ENCODE measurements around the gene XXYLT1. TPM values are rescaled to one million over a fixed set of nuclear protein-coding genes. Genes with fewer than 3 reads are reported as not detected.
"Not testable (repeated sequence)": the region's sequence is repeated elsewhere in the genome, so short reads cannot be mapped to it uniquely, and the experiment has no call there.

Gene XXYLT1
- total RNA-seq, 1 experiment from 2014 or later: 10.9 TPM

DNA sequence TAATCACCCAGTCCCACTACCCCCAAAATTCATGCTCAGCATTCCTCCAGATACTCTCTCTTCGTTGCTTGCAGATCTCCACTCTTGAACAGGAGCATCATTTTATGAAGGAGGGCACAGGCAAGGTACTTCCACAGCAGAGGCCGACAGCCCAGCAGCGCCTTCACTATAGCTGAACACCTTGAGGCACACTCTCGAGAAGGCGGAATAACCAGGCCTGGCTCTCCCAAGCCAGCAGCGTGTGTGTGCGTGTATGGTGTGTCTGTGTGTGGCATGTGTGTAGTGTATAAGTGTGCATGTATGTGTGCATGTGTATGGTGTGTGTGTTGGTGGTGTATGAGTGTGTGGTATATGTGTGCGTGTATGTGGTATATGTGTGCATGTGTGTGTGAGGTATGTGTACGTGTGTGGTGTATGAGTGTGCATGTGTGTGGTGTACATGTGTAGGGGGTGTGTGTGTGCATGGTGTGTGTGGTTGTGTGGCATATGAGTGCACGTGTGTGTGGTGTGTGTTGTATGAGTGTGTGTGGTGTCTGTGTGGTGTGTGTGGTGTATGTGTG, 161.8 kb downstream of the XXYLT1 start:
- TF ChIP-seq EZH2phosphoT487 (IDR thresholded peaks at IDR 0.05; ENCODE audit: borderline replicate concordance) (no peak), FOSL1 (IDR thresholded peaks at IDR 0.05; ENCODE audit: low read depth) (no peak), SP1 (IDR thresholded peaks at IDR 0.05; ENCODE audit: low read depth) (no peak), EGR1 (IDR thresholded peaks at IDR 0.05; ENCODE audit: low read depth) (no peak)
- H4K20me1 ChIP-seq (ENCODE audit: insufficient read depth): no peaks in the 10 kb centered on the region
- H3K9me3 ChIP-seq (ENCODE audit: control insufficient read depth in 1 of 2, insufficient read depth in 1 of 2, low read depth in 1 of 2, low read length in 2 of 2): no peaks in the 10 kb centered on the region
- no peak overlapping the region for H3K4me2 ChIP-seq (ENCODE audit: low read length)
- no peak overlapping the region for H2AFZ ChIP-seq (ENCODE audit: low read depth, low read length, poor library complexity, severe bottlenecking)
- H3K9ac ChIP-seq (ENCODE audit: low read length): no peak overlapping the region
- H3K27ac ChIP-seq (ENCODE audit: low read depth, low read length): no peak overlapping the region
- no TSS peak for BruUV-seq (replicated peaks)
- DNase-seq (ENCODE audit: low read depth, low spot score) (no peak), ATAC-seq (no peak)
- no peaks in the 10 kb centered on the region for H3K9me2 ChIP-seq (ENCODE audit: insufficient read depth)
- H3K4me1 ChIP-seq (ENCODE audit: control insufficient read depth in 1 of 2, insufficient read depth in 2 of 2, low read length in 2 of 2): peaks cover 0 to 16% of the 10 kb centered on the region in 2 experiments; a peak in 2 of 4 replicates
- intact Hi-C loops (cut with micrococcal nuclease): loop anchor here (10.0 kb wide), 1 partner anchor 234 kb away; no protein-coding TSS in a partner anchor
- ChIA-PET RAD21 (ENCODE audit: low non-redundant PET in 1 of 2, low total read pairs in 2 of 2, uncharacterized antibody in 2 of 2, unreplicated experiment in 2 of 2) (no interaction called here), CTCF (no interaction called here), POLR2A (no interaction called here)
- H3K79me2 ChIP-seq (ENCODE audit: insufficient read depth, low read length): no peaks in the 10 kb centered on the region
- no peaks in the 10 kb centered on the region for H3K27me3 ChIP-seq (ENCODE audit: insufficient read depth, low read length)
- no peak overlapping the region for H3K4me3 ChIP-seq (replicated peaks in 1 of 2; ENCODE audit: low read depth in 1 of 2, low read length in 2 of 2)
- H3K36me3 ChIP-seq (ENCODE audit: control insufficient read depth in 1 of 2, insufficient read depth in 2 of 2, low read length in 2 of 2): no peaks in the 10 kb centered on the region

DNA sequence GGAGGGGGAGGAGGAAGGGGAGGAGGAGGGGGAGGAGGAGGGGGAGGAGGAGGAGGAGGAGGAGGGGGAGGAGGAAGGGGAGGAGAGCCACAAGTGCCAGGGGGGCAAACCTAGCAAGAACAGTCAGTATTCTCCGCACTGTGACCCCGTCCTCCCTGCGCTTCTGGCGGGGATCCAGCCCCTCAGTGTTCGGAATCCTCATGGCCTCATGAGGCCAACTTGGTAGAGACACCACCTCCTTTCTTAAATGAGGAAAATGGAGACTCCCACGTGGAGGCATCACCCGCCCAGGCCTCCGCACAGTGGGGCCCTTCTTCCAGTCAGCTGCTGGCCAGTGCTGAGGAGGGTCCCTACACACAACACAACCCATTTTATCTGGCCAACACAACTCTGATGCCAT, 163.4 kb downstream of the XXYLT1 start:
- Histone ChIP-seq H3K27ac (ENCODE audit: low read depth, low read length) (no peak overlapping the region), H3K9me3 (ENCODE audit: control insufficient read depth in 1 of 2, insufficient read depth in 1 of 2, low read depth in 1 of 2, low read length in 2 of 2) (no peaks in the 10 kb centered on the region), H3K4me3 (replicated peaks in 1 of 2; ENCODE audit: low read depth in 1 of 2, low read length in 2 of 2) (no peak overlapping the region), H3K36me3 (ENCODE audit: control insufficient read depth in 1 of 2, insufficient read depth in 2 of 2, low read length in 2 of 2) (no peaks in the 10 kb centered on the region), H4K20me1 (ENCODE audit: insufficient read depth) (no peaks in the 10 kb centered on the region), H3K9me2 (ENCODE audit: insufficient read depth) (no peaks in the 10 kb centered on the region), H3K79me2 (ENCODE audit: insufficient read depth, low read length) (no peaks in the 10 kb centered on the region), H3K4me2 (ENCODE audit: low read length) (no peak overlapping the region), H3K27me3 (ENCODE audit: insufficient read depth, low read length) (no peaks in the 10 kb centered on the region), H3K4me1 (ENCODE audit: control insufficient read depth in 1 of 2, insufficient read depth in 2 of 2, low read length in 2 of 2) (peaks cover 5 to 29% of the 10 kb centered on the region in 2 experiments), H2AFZ (ENCODE audit: low read depth, low read length, poor library complexity, severe bottlenecking) (no peak overlapping the region), H3K9ac (ENCODE audit: low read length) (no peak overlapping the region)
- ATAC-seq (no peak), DNase-seq (ENCODE audit: low read depth, low spot score) (no peak)
- POLR2A ChIA-PET: no interaction called here
- RAD21 ChIA-PET (ENCODE audit: low non-redundant PET in 1 of 2, low total read pairs in 2 of 2, uncharacterized antibody in 2 of 2, unreplicated experiment in 2 of 2): no interaction called here
- CTCF ChIA-PET: interaction anchor here (1.2 to 1.4 kb wide), 4 partner anchors 8 to 425 kb away, joined by 3 to 21 read pairs (median 6); no protein-coding TSS in a partner anchor
- BruUV-seq (replicated peaks): no TSS peak
- intact Hi-C loops (cut with micrococcal nuclease): loop anchor here (10.0 kb wide), 1 partner anchor 233 kb away; no protein-coding TSS in a partner anchor
- TF ChIP-seq REST (IDR thresholded peaks at IDR 0.05; ENCODE audit: low read depth) (no peak), ZFX (IDR thresholded peaks at IDR 0.05) (no peak), CTCF (IDR thresholded peaks at IDR 0.05 in 2 of 3, conservative IDR thresholded peaks at IDR 0.05 in 1 of 3; ENCODE audit: borderline replicate concordance in 1 of 3, insufficient read depth in 1 of 3, low read depth in 2 of 3, low read length in 2 of 3) (no peak)

DNA sequence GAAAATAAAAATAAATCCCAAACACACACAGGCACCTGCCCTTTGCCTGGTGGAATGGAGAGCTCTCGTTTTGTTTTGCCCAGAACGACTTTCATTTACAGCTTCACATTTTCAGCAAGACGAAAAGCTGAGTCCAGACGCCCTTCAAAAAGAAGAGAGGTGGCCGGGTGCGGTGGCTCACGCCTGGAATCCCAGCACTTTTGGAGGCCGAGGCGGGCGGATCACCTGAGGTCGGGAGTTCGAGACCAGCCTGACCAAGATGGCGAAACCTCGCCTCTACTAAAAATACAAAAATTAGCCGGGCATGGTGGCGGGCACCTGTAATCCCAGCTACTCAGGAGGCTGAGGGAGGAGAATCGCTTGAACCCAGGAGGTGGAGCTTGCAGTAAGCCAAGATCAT, 163.9 kb downstream of the XXYLT1 start:
- H3K9me2 ChIP-seq (ENCODE audit: insufficient read depth); H3K27ac ChIP-seq (ENCODE audit: low read depth, low read length); H3K9me3 ChIP-seq (ENCODE audit: control insufficient read depth in 1 of 2, insufficient read depth in 1 of 2, low read depth in 1 of 2, low read length in 2 of 2); ATAC-seq; H4K20me1 ChIP-seq (ENCODE audit: insufficient read depth); H3K36me3 ChIP-seq (ENCODE audit: control insufficient read depth in 1 of 2, insufficient read depth in 2 of 2, low read length in 2 of 2); POLR2A ChIA-PET; H3K79me2 ChIP-seq (ENCODE audit: insufficient read depth, low read length); DNase-seq (ENCODE audit: low read depth, low spot score); H3K27me3 ChIP-seq (ENCODE audit: insufficient read depth, low read length); H3K4me3 ChIP-seq (replicated peaks in 1 of 2; ENCODE audit: low read depth in 1 of 2, low read length in 2 of 2); H3K4me2 ChIP-seq (ENCODE audit: low read length); H2AFZ ChIP-seq (ENCODE audit: low read depth, low read length, poor library complexity, severe bottlenecking); H3K9ac ChIP-seq (ENCODE audit: low read length); BruUV-seq (replicated peaks): not testable (repeated sequence)
- ChIA-PET RAD21 (ENCODE audit: low non-redundant PET in 1 of 2, low total read pairs in 2 of 2, uncharacterized antibody in 2 of 2, unreplicated experiment in 2 of 2) (interaction anchor here in 1 of 2 experiments (1.1 kb wide), 1 partner anchor 424 kb away, joined by 6 read pairs; no protein-coding TSS in a partner anchor), CTCF (interaction anchor here (0.6 to 1.4 kb wide), 6 partner anchors 9 to 435 kb away, joined by 3 to 21 read pairs (median 6); partner anchors contain the start of genes LSG1 and XXYLT1)
- intact Hi-C loops (cut with micrococcal nuclease): loop anchor here (10.0 kb wide), 1 partner anchor 232 kb away; no protein-coding TSS in a partner anchor
- H3K4me1 ChIP-seq (ENCODE audit: control insufficient read depth in 1 of 2, insufficient read depth in 2 of 2, low read length in 2 of 2): peaks cover 10 to 34% of the 10 kb centered on the region in 2 experiments

Data from HCT116 (cell line).